Thymus (tissue), 11 donors: Measurements from ENCODE around the gene OMP. TPM values are rescaled to one million over a fixed set of nuclear protein-coding genes. Genes with fewer than 3 reads are reported as not detected.
A peak's percentile ranks its signal among the peaks of the same experiment; 100 is the strongest.
"Not testable (repeated sequence)": the region's sequence is repeated elsewhere in the genome, so short reads cannot be mapped to it uniquely, and the experiment has no call there.

Source experiments
- DNase-seq, 9 donors: peaks; one replicate each; pipeline ENCODE4 v3.0.0-alpha.2; 2013; ENCODE audit warnings: low spot score in 9 of 9, low read depth in 6 of 9, missing footprints in 1 of 9
- H3K27ac ChIP-seq, 2 donors: one replicate each; pipeline ENCODE4 v1.5.1; 2013; ENCODE audit warnings: control low read depth in 1 of 2, low read depth in 1 of 2, low read length in 1 of 2, mild to moderate bottlenecking in 1 of 2, moderate library complexity in 1 of 2
- H3K27me3 ChIP-seq, 2 donors: one replicate each; pipeline ENCODE4 v1.5.1; 2013; ENCODE audit warnings: low read length in 1 of 2; ENCODE audit not compliant: control insufficient read depth in 2 of 2, insufficient read depth in 1 of 2
- H3K36me3 ChIP-seq, 2 donors: one replicate each; pipeline ENCODE4 v1.5.1; 2013; ENCODE audit warnings: low read length in 1 of 2, mild to moderate bottlenecking in 1 of 2, moderate library complexity in 1 of 2; ENCODE audit not compliant: control insufficient read depth in 2 of 2, insufficient read depth in 2 of 2
- H3K4me1 ChIP-seq, 2 donors: one replicate each; pipeline ENCODE4 v1.5.1; 2013; ENCODE audit warnings: low read length in 2 of 2; ENCODE audit not compliant: control insufficient read depth in 2 of 2, insufficient read depth in 2 of 2
- H3K4me3 ChIP-seq, 2 donors: one replicate each; pipeline ENCODE4 v1.5.1; 2013; ENCODE audit warnings: low read length in 2 of 2, control low read depth in 1 of 2, mild to moderate bottlenecking in 1 of 2
- H3K9me3 ChIP-seq, 2 donors: one replicate each; pipeline ENCODE4 v1.5.1; 2013; ENCODE audit warnings: low read length in 1 of 2, mild to moderate bottlenecking in 1 of 2; ENCODE audit not compliant: control insufficient read depth in 2 of 2, insufficient read depth in 1 of 2
- WGBS: extraction: QIAGEN DNeasy Blood & Tissue Kit; methylation state at CpG from one replicate; pipeline ENCODE4 v1.1.7; 2013; 5-methylcytosine and 5-hydroxymethylcytosine counted together
- polyA plus RNA-seq: library from polyadenylated mRNA; stranded (reverse); fragments of 200-250 nt; gene quantifications from one replicate; pipeline ENCODE4 v1.2.3, GENCODE V29; 2013
- total RNA-seq: library from RNA; stranded (reverse); fragments of 120-200 nt; gene quantifications from one replicate; pipeline ENCODE4 v1.2.4, GENCODE V29; 2013
- donor health status: healthy.

The OMP gene
- total and polyA plus RNA-seq, 2 donors: not detected

DNA sequence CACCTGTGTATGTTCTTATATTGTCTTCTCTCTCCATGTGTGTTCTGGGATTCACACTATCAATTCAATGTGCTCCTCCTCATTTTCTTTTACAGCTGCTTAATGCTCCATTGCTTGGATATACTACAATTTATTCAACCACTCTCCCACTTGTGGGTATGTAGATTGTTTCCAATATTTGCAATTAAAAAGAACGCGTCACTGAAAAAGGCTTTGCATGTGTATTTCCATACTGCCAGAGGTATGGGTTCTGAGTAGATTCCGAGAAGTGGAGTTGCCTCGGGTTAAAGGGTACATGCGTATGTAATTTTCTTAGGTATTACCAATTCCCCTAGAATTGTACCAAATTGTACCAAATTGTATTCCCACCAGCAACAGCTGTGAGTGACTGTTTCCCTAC is 42.8 kb upstream of the OMP start:
- no peak overlapping the region for H3K27ac ChIP-seq
- no peak for DNase-seq
- no peaks in the 10 kb centered on the region for H3K36me3 ChIP-seq
- peaks cover 0 to 2% of the 10 kb centered on the region in 2 donors for H3K27me3 ChIP-seq
- WGBS: 93% methylated on average over 5 of the region's 5 CpGs
- H3K4me3 ChIP-seq: no peak overlapping the region
- peaks cover 4 to 20% of the 10 kb centered on the region in 2 donors for H3K9me3 ChIP-seq
- H3K4me1 ChIP-seq: no peaks in the 10 kb centered on the region

- Histone ChIP-seq H3K27ac (no peak overlapping the region), H3K4me1 (no peaks in the 10 kb centered on the region), H3K4me3 (no peak overlapping the region), H3K27me3 (peaks cover 0 to 5% of the 10 kb centered on the region in 2 donors), H3K36me3 (no peaks in the 10 kb centered on the region), H3K9me3 (peaks cover 4 to 20% of the 10 kb centered on the region in 2 donors)
- 92% methylated on average over 4 of the region's 4 CpGs for WGBS
- DNase-seq: no peak
These were observed 42.4 kb upstream of the OMP start for GRCh38 chr11:77060234-77060633.

DNA sequence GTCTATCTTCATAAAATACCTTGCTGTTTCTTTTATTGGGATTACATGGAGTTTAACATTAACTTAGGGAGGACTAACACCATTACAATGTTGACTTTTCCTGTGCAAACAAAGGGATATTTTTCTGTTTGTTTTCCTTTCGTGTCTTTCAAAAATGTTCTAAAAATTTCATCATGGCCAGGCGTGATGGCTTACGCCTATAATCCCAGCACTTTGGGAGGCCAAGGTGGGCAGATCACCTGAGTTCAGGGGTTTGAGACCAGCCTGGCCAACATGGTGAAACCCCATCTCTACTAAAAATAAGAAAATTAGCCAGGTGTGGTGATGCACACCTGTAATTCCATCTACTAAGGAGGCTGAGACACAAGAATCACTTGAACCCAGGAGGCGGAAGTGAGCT is 41.4 kb upstream of the OMP start:
- H3K27me3 ChIP-seq: peaks cover 0 to 12% of the 10 kb centered on the region in 2 donors
- peaks cover 4 to 15% of the 10 kb centered on the region in 2 donors for H3K9me3 ChIP-seq
- H3K4me3 ChIP-seq, H3K4me1 ChIP-seq, DNase-seq, H3K36me3 ChIP-seq, H3K27ac ChIP-seq: not testable (repeated sequence)
- 71% methylated on average over 4 of the region's 4 CpGs for WGBS

DNA sequence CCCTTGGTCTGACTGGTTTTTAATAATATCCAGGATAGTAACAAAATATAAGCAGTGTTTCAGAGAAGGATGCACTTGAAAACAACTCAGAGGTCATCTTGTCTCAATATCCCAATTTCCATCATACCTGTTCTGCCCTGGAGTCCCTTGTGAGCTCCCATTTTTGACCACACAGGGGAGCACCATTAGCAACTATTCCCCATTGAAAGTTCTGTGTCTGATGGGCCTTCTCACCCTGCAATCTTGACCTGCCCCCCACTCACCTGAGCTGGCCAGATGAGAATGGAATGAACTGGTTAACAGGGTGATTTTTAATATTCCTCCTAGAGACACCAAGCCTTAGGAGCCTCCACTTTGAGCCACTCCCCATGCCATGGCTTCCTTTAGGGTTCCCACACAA is 39.7 kb upstream of the OMP start:
- Histone ChIP-seq H3K4me1 (peaks cover 9 to 18% of the 10 kb centered on the region in 2 donors), H3K36me3 (no peaks in the 10 kb centered on the region), H3K9me3 (peaks cover 0 to 4% of the 10 kb centered on the region in 2 donors), H3K27me3 (peaks cover 0 to 14% of the 10 kb centered on the region in 2 donors), H3K4me3 (no peak overlapping the region), H3K27ac (no peak overlapping the region)
- no peak for DNase-seq

GRCh38 chr11:77063407-77063806 is 39.2 kb upstream of the OMP start:
- Histone ChIP-seq H3K27ac (no peak overlapping the region), H3K27me3 (peaks cover 0 to 16% of the 10 kb centered on the region in 2 donors), H3K4me1 (peaks cover 9 to 19% of the 10 kb centered on the region in 2 donors), H3K9me3 (peaks cover 0 to 4% of the 10 kb centered on the region in 2 donors), H3K4me3 (no peak overlapping the region), H3K36me3 (no peaks in the 10 kb centered on the region)
- no peak for DNase-seq
- WGBS: 100% methylated on average over 1 of the region's 1 CpG

DNA sequence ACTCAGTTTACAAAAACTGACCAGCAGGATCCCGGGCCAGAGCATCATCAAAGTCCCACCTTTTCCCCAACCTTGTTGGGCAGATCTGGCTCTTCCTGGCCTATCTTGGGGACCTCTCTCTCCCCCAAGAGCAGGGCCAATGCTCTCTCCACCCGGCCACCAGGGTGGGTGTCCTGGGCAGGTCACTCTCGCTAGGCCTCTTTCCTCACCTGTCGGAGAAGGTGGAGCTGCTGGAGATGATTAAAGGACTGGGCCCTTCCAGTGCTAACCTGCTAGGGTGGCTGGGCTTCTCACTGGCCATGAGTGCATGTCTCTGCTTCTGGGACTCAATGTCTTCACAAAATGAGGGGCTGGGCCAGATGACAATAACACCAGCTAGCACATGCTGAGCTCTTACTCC is 38.8 kb upstream of the OMP start:
- DNase-seq: no peak
- H3K4me1 ChIP-seq: peaks cover 9 to 19% of the 10 kb centered on the region in 2 donors
- no peaks in the 10 kb centered on the region for H3K36me3 ChIP-seq
- 97% methylated on average over 4 of the region's 4 CpGs for WGBS
- peaks cover 0 to 16% of the 10 kb centered on the region in 2 donors for H3K27me3 ChIP-seq
- no peak overlapping the region for H3K4me3 ChIP-seq
- H3K9me3 ChIP-seq: peaks cover 0 to 4% of the 10 kb centered on the region in 2 donors
- H3K27ac ChIP-seq: no peak overlapping the region

- peaks cover 9 to 19% of the 10 kb centered on the region in 2 donors for H3K4me1 ChIP-seq
- WGBS: 99% methylated on average over 4 of the region's 4 CpGs
- no peak overlapping the region for H3K27ac ChIP-seq
- DNase-seq: no peak
- peaks cover 0 to 19% of the 10 kb centered on the region in 2 donors for H3K27me3 ChIP-seq
- H3K9me3 ChIP-seq: peaks cover 0 to 4% of the 10 kb centered on the region in 2 donors
- no peaks in the 10 kb centered on the region for H3K36me3 ChIP-seq
- no peak overlapping the region for H3K4me3 ChIP-seq
These were observed 37.9 kb upstream of the OMP start for GRCh38 chr11:77064648-77065217.

- no peaks in the 10 kb centered on the region for H3K36me3 ChIP-seq
- H3K27ac ChIP-seq: peak overlapping the region in 1 of 2 donors; percentile 3
- peaks cover 0 to 19% of the 10 kb centered on the region in 2 donors for H3K27me3 ChIP-seq
- 31% methylated on average over 14 of the region's 14 CpGs for WGBS
- DNase-seq: peak in 1 of 9 donors; percentile 43
- H3K9me3 ChIP-seq: peaks cover 0 to 4% of the 10 kb centered on the region in 2 donors
- peak overlapping the region; percentile 65 to 82 for H3K4me3 ChIP-seq
- peaks cover 9 to 19% of the 10 kb centered on the region in 2 donors for H3K4me1 ChIP-seq
These were observed 36.8 kb upstream of the OMP start for GRCh38 chr11:77065878-77066228.

DNA sequence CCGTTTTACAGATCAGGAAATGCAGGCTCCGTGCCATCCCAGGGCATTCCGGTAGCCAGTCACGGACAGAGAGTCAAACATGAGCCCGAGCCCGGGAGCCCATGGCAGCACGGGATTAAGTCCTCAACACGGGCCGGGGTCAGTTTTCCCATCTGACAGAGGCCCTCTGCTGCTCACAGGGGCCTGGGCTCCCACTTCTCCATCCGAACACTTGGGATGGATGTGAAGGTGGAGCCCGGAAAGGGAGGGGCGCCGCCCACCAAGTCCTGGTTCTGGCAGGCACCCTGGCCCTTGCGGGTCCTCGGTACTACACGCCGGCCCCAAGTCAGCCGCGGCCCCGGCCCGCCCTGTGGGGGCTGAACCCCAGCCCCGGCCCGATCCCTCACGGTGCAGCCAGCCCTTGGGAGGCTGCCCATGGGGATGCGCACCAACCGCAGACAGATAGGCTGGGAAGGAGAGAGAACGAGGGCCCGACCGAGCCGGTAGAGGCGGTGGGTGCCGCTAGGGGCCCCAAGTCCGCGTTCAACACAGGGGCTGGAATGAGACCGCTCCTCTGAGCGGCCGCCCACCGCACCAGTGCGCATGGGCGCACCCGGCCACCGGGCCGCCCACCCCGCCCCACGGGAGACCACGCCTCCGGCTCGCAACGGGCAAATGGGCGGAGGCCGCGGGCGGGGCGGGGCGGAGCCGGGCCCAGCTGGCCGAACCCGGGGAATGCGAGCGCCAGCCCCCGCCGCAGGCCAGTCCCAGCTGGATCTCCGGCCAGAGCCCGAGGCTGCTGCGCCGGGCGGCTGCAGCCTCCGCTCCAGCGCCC is 36.2 kb upstream of the OMP start, which contains the start of gene CAPN5:
Gene CAPN5 (plus strand): TSS at position 743 of the 814 bp plus-strand sequence. CDS start 17,916 bp downstream, outside the sequence.
- Histone ChIP-seq H3K27ac (peak within 1 kb of the TSS; percentile 68 to 73), H3K9me3 (peaks cover 0 to 4% of the 10 kb centered on the region in 2 donors), H3K36me3 (no peaks in the 10 kb centered on the region), H3K27me3 (peaks cover 0 to 19% of the 10 kb centered on the region in 2 donors), H3K4me1 (peaks cover 9 to 19% of the 10 kb centered on the region in 2 donors), H3K4me3 (peak within 1 kb of the TSS; percentile 65 to 82)
- peak in 7 of 9 donors; percentile 75 to 92 (median 87) for DNase-seq
- WGBS: under 1% methylated on average over 69 of the region's 69 CpGs
